ENCODE results near the gene DTNA. TPM values are rescaled to one million over a fixed set of nuclear protein-coding genes. Genes with fewer than 3 reads are reported as not detected.

The DTNA gene
- total RNA-seq, 4 donors from 2014 or later, result 26.1 to 58.3 (median 40.3) TPM

GRCh38 chr18:34794348-34794747 is 84.2 kb downstream of the DTNA start:
- no peak overlapping the region for H3K27ac ChIP-seq
- no peaks in the 10 kb centered on the region for H3K36me3 ChIP-seq
- H3K4me1 ChIP-seq, result no peaks in the 10 kb centered on the region
- no peaks in the 10 kb centered on the region for H3K27me3 ChIP-seq
- DNase-seq (ENCODE audit: low spot score in 2 of 2), result no peak
- 69 to 74% methylated on average over 3 of the region's 3 CpGs for WGBS, 2 donors
- no peak overlapping the region for H3K4me3 ChIP-seq
- TF ChIP-seq EP300 (IDR thresholded peaks at IDR 0.05) (no peak), POLR2A (IDR thresholded peaks at IDR 0.05) (no peak), CTCF (IDR thresholded peaks at IDR 0.05) (no peak)
- H3K9me3 ChIP-seq, result no peaks in the 10 kb centered on the region

GRCh38 chr18:34795070-34795732 is 85.1 kb downstream of the DTNA start:
- H3K27me3 ChIP-seq, result no peaks in the 10 kb centered on the region
- H3K27ac ChIP-seq, result no peak overlapping the region
- H3K36me3 ChIP-seq, result no peaks in the 10 kb centered on the region
- TF ChIP-seq POLR2A (IDR thresholded peaks at IDR 0.05), result no peak
- no peak for TF ChIP-seq CTCF (IDR thresholded peaks at IDR 0.05)
- no peak for TF ChIP-seq EP300 (IDR thresholded peaks at IDR 0.05)
- H3K4me1 ChIP-seq, result no peaks in the 10 kb centered on the region
- H3K9me3 ChIP-seq, result no peaks in the 10 kb centered on the region
- H3K4me3 ChIP-seq, result no peak overlapping the region
- 56 to 69% methylated on average over 6 of the region's 6 CpGs for WGBS, 2 donors
- DNase-seq (ENCODE audit: low spot score in 2 of 2), result no peak

- H3K4me3 ChIP-seq, result no peak overlapping the region
- no peak for TF ChIP-seq CTCF (IDR thresholded peaks at IDR 0.05)
- no peak for TF ChIP-seq EP300 (IDR thresholded peaks at IDR 0.05)
- TF ChIP-seq POLR2A (IDR thresholded peaks at IDR 0.05), result no peak
- 90 to 91% methylated on average over 7 of the region's 7 CpGs for WGBS, 2 donors
- no peaks in the 10 kb centered on the region for H3K36me3 ChIP-seq
- H3K4me1 ChIP-seq, result no peaks in the 10 kb centered on the region
- H3K9me3 ChIP-seq, result no peaks in the 10 kb centered on the region
- no peak overlapping the region for H3K27ac ChIP-seq
- DNase-seq (ENCODE audit: low spot score in 2 of 2), result no peak
- H3K27me3 ChIP-seq, result no peaks in the 10 kb centered on the region
Measured at GRCh38 chr18:34796035-34796657, 86.0 kb downstream of the DTNA start.

- no peaks in the 10 kb centered on the region for H3K9me3 ChIP-seq
- H3K27ac ChIP-seq, result no peak overlapping the region
- no peaks in the 10 kb centered on the region for H3K36me3 ChIP-seq
- no peak overlapping the region for H3K4me3 ChIP-seq
- H3K4me1 ChIP-seq, result no peaks in the 10 kb centered on the region
- TF ChIP-seq EP300 (IDR thresholded peaks at IDR 0.05) (no peak), POLR2A (IDR thresholded peaks at IDR 0.05) (no peak), CTCF (IDR thresholded peaks at IDR 0.05) (no peak)
- H3K27me3 ChIP-seq, result no peaks in the 10 kb centered on the region
- DNase-seq (ENCODE audit: low spot score in 2 of 2), result no peak
- 66 to 76% methylated on average over 4 of the region's 4 CpGs for WGBS, 2 donors
Measured at GRCh38 chr18:34799291-34799690, 89.2 kb downstream of the DTNA start.

- Histone ChIP-seq H3K9me3 (no peaks in the 10 kb centered on the region), H3K36me3 (no peaks in the 10 kb centered on the region), H3K27me3 (no peaks in the 10 kb centered on the region), H3K4me1 (no peaks in the 10 kb centered on the region), H3K4me3 (no peak overlapping the region), H3K27ac (no peak overlapping the region)
- WGBS, 2 donors, result 88 to 91% methylated on average over 1 of the region's 1 CpG
- DNase-seq (ENCODE audit: low spot score in 2 of 2), result no peak
- TF ChIP-seq CTCF (IDR thresholded peaks at IDR 0.05) (no peak), POLR2A (IDR thresholded peaks at IDR 0.05) (no peak), EP300 (IDR thresholded peaks at IDR 0.05) (no peak)
Measured at GRCh38 chr18:34800381-34800780, 90.3 kb downstream of the DTNA start.
